Activated T-cell treated with anti-CD3 and anti-CD28 coated beads for 24 hours (primary cell): ENCODE results near the gene BRD3OS.

Source experiments
- DNase-seq: peaks from one replicate; pipeline ENCODE4 v3.0.0-alpha.2; 2020; ENCODE audit warnings: low read depth

BRD3OS gene

DNA sequence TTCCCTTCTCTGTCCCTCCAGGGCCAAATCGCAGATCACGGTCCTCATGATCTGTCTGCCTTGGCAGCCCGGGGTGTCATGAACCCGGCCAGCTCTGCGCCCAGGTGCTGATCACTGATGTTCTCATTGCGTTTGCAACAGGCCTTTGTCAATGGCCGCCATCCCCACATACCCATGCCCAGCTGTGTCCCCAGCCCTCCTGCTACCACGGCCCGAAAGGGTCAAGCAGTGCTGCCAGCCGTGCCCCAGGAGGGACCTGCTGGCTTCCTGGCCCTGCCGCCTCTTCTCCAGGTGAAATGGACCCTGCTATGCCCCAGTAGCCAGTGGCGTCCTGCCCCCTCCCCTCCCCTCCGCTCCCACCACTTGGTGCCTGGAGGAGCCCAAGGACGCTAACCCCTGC lies 20.4 kb upstream of the BRD3OS start:
- DNase-seq: no peak

DNA sequence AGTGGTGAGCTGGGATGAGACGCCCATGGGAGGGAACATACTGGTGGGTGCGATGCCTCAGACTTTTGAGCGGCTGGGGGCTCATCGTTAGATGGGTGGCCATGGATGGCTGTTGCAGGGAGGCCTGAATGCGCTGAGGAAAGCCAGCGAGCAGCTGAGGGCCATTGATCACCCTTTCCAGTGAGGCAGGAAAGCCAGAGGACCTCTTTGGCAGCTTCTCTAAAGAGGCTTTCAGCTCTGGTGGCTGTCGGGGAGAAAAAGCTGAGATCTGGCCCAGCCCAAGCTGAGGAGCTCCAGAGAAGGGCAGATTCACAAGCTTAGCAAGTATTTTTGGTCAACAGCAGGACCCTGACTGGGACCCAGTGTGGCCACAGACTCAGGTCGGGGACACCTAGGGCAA lies 19.9 kb upstream of the BRD3OS start:
- DNase-seq: no peak

DNA sequence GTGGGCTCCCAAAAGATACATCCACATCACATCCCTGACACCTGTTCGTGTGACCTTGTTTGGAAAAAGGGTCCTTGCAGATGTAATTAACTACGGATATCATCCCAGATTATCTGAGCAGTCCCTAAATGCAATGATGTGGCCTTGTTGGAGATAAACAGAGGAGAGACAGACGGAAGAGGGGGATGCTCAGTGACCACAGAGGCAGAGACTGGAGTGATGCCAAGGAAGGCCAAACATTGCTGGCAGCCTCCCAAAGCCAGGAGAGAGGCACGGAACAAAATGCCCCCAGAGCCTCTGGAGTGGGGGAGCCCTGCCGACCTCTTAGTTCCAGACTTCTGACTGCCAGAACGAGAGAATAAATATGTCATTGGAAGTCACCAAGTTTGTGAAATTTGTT lies 18.1 kb upstream of the BRD3OS start:
- no peak for DNase-seq

DNA sequence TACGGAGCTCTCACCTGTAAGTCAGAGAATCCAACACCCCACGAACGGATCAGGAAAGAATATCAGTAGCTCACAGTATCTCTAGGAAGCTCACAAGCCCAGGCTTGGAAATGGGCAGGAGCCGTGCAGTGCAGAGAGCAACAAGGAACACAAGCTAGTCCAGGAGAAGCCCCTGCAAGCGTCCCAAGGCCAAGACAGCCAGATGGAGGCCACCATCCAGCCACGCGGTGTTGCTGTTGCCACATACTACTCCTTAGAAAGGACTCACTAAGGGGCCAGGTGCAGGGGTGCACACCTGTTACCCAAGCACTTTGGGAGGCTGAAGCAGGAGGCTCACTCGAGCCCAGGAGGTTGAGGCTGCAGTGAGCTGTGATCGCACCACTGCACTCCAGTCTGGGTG lies 17.7 kb upstream of the BRD3OS start:
- no peak for DNase-seq

DNA sequence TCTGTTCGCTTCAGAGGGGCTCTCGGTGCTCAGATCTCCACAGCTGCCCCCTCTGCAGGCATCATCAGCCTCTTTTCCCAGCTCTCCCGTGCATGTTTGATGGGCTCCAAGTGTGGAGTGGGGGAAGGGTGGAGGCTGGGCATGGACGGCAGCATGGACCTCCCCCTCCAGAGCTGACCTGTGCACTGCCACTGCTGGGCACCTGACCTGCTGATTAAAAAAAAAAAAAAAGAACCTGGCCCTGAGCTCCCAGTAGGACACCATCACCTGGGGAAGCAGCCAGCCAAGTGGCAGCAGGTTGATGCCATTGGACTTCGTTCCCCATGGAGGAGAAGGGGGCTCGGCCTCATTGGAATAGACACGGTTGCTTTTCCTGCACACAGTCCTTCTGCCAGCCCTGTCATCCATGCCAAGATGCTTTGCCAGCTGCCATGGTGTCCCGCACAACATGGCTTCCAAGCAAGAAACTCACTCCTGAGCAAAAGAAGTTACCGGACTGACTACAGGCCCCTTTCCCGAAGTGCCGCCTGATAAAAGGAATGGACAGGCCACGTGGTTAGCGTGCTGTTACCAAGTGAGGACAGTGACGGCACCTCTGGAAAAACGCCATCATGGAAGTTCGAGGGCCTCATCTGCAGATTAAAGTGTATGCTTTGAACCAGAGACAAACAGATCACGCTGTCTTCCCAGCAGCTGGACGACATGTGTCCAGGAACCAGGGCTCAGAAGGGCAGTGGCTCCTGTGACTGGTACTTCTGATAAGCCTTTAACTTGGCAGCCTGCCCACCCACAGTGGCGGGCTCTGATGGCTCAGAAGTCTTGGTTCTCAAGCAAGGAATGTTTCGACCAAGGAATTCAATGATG lies 14.7 kb upstream of the BRD3OS start:
- DNase-seq: no peak

DNA sequence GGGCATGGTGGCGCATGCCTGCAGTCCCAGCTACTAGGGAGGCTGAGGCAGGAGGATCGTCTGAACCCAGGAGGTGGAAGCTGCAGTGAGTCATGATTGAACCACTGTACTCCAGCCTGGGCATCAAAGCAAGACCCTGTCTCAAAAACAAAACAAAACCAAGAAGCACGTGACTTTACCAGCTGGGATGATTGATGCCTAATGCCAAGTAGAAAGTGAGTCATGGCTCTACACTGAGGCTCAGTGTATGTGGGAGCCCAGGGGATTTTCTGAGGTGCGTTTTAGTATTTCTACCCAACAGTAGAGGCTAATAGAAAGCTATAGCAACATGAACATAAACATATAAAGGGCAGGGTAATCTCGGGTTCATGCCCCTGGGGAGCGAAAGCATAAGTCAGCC lies 13.9 kb upstream of the BRD3OS start:
- no peak for DNase-seq

GRCh38 chr9:134014946-134015345 lies 10.3 kb upstream of the BRD3OS start:
- DNase-seq: no peak

DNA sequence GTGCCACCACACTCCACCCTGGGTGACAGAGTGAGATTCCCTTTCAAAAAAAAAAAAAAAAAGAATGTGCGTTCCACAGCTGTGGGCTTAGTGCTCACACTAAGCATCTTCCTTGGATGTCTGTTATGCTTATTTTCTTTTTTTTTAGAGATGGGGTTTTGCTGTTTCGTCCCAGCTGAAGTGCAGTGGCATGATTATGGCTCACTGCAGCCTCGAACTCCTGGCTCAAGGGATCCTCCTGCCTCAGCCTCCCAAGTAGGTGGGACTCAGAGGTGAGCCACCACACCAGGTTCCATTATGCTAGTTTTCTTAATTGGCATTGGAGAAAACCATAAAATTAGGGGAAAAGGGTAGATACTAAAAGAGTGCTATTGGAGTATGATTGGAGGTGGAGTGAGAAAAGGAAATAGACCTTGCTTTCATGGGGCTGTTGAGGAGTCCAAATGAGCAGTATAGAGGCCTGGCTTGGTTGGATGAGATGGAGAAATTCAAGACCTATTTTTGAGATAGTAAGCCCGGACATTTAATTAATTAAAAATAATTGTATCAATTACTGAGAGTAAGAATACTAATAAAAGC lies 978 bp upstream of the BRD3OS start:
- no peak for DNase-seq

DNA sequence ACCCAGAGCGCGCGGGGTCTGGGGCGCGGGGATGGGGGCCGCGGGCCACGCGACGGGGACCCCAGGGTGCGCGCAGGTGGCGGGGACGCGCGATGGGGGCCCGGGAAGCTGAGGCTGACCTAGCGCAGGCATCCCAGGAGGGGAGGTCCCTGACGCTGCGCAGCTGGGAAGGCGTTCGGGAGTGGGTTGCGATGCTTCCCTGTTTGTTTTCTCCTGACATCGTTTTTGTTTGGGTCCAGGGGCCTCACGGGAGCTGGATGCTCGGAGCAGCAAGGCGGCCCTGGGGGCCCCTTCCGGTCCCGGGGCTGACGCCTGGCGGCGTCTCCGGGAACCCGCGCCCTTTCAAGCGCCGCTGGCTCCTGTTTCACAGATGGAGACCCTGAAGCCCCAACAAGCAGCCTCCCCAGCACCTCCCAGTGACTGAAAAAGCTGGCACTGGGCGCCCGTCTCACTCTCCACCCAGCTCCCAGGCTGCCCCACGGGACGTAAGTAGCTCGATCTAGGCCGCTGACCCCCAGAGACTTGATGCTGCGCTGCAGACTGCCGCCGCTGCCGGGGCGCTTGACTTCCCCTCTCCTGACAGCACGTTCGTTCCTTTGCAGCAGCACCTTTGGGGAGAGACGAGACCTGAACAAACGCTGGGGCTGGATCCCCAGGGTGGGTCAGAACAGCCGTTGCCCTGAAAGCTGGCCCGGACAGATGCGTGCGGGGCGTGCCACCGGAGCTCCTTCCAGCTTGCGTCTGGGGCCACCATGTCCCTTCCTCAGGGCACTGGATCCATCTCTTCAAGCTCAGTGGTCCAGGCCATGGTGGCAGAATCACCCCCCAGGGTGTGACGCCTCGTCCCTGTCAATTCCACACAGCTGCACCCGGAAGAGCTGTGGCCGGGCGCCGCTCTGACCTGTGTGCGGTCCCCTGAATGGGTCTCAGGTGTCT lies 593 bp downstream of the BRD3OS start:
- DNase-seq: peak; percentile 33

DNA sequence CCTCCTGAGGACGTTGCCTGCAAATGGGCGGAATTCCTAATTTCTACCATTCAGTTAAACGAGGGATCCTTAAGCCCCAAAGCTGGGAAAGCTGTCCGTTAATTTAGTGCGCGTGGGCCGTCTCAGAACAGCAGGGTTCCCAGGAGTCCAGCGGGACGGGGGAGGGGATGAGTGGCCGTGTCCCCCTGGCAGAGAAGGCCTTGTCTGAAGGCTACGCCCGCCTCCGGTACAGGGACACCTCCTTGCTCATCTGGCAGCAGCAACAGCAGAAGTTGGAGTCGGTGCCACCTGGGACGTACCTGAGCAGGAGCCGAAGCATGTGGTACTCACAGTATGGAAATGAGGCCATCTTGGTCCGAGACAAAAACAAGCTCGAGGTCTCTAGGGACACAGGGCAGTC lies 1.3 kb downstream of the BRD3OS start:
- no peak for DNase-seq

GRCh38 chr9:134026981-134027380 lies 1.7 kb downstream of the BRD3OS start:
- no peak for DNase-seq

GRCh38 chr9:134027561-134027960 lies 2.3 kb downstream of the BRD3OS start:
- DNase-seq: no peak

- no peak for DNase-seq
Observed at GRCh38 chr9:134028076-134028475, 2.8 kb downstream of the BRD3OS start.

DNA sequence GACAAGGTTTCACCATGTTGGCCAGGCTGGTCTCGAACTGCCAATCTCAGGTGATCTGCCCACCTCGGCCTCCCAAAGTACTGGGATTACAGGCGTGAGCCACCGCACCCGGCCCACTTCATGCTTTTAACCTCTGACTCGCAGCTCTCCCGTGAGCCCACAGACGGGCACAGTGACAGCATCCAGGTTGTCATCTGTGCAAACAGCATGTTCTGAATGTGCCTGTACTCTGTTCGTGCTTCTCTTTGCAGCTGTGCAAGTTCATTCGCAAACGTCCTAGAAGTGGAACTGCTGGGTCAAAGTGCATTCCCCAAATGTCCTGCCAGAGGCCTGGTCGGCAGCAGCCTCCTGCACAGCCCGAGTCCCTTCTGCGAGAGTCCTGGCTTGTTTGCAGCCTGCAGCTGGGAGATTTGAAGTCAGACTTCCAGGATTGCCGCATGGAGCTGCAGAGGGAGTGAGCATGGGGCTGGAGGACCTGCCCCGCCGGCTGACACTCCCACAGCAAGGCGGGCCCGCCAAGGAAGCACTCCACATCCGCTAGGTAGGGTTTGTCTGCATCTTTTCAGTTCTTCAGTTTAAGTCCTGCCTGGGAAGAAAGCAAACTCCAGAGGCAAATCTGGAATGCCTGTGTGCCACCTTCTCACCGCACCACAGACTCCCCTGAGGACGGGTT lies 3.4 kb downstream of the BRD3OS start:
- DNase-seq: no peak

GRCh38 chr9:134029248-134030226 lies 4.3 kb downstream of the BRD3OS start:
- no peak for DNase-seq

DNA sequence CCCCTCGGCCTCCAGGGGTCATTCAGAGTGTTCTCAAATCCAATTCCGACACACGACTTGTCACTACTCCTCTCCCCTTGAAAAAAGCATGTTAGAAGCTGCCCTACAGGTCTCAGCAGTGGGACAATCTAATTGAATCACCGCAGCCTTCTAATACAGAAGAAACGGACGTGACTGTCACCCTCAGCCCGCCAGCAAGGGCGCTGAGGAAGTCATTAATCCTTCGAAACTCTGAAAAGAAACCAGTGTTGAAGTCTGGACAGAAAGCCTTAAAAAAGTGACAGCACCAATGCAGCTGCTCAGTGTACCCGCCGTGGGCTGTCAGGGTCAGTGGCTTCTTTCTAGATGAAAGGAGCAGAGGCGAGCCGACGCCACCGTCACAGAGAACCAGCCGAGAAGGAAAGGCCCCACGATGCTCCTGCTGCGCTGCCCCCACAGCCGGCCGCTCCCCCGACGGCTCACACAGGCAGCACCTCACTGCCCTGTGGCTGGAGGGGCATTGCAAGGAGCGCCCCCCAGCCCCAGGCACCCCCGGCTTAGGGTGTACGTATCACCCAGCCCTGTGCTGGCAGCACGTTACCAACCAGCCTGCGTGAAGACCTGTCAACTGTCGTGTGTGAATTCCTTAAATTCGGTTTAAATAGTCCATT lies 5.7 kb downstream of the BRD3OS start:
- no peak for DNase-seq

- DNase-seq: no peak
Observed at GRCh38 chr9:134031783-134032182, 6.5 kb downstream of the BRD3OS start.

DNA sequence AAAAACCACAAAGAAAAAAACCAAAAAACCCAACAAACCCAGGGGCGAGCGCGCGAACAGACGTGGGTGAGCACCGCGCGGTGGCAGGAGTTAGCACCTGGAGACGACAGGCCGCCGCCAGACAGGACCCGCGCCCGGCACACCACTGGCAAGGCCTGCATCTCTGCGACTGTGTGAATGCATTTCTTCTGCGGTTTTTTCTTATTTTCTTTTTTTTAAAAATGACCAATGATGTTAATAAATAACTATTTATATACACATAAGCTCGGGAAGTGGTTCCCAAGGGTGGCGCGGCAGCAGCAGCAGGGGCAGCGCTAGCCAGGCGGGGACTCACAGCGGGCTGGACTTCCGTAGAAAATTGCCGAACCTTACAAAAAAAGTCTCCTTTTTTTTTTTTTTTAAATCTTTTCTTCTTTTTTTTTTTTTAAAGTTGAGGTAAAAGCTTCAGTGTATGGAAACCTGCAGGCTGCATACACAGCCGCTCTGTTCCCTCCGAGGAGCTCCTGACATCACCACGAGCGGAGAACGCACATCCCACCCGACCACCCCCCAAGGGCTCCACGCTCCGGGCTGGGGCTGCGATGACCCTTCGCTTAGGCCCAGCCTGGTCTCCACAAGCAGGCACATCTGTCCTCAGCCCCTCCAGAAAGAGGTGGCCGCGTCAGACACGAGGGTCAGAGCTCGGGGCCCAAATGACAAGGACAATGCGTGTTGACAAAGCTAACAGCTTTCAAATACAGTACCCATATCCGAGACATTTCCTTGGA lies 7.4 kb downstream of the BRD3OS start:
- DNase-seq: no peak

DNA sequence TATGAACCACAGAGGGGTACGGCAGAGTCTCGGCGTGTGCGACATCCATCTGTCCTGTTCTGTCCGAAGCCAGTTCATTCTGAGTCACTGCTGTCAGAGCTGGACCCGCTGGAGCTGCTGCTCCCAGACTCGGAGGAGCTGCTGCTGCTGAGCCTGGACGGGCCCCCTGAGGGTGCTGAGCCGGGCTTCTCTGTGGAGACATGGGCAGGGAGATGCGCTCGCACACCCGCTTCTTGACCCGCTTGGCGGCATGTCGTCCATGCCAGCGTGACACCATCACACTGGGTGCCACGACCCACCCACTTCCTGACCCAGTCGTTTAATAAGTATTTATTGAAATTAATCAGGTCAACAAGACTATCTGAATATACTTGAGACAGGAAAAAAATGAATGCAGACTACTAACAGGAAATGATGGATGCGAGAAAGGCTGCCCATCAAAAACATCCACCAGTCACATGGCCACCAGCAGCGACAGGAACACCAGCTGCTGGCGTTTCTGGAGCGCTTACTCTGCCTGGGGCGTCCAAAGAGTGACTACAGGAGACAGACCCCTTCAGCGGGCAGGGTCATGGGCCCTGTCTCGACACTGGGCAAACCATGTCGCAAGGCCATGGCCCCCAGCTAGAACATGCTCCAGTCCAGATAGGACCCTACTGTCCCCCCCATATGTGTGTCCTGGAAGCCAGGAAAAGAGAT lies 8.4 kb downstream of the BRD3OS start:
- no peak for DNase-seq
